GM10266 (cell line): Measurements from ENCODE around the gene PLEKHM1.

Source experiments
- DNase-seq: peaks from one replicate; pipeline ENCODE4 v3.0.0; 2012; ENCODE audit errors: extremely low spot score
- CTCF ChIP-seq: IDR thresholded peaks from 2 replicates; pipeline ENCODE4 v1.5.1; 2012; ENCODE audit warnings: mild to moderate bottlenecking, low read depth; ENCODE audit not compliant: control insufficient read depth, insufficient read depth; ENCODE audit errors: missing control alignments

The PLEKHM1 gene

GRCh38 chr17:45396496-45397205, 93.9 kb downstream of the PLEKHM1 start:
- no peak for TF ChIP-seq CTCF
- no peak for DNase-seq

DNA sequence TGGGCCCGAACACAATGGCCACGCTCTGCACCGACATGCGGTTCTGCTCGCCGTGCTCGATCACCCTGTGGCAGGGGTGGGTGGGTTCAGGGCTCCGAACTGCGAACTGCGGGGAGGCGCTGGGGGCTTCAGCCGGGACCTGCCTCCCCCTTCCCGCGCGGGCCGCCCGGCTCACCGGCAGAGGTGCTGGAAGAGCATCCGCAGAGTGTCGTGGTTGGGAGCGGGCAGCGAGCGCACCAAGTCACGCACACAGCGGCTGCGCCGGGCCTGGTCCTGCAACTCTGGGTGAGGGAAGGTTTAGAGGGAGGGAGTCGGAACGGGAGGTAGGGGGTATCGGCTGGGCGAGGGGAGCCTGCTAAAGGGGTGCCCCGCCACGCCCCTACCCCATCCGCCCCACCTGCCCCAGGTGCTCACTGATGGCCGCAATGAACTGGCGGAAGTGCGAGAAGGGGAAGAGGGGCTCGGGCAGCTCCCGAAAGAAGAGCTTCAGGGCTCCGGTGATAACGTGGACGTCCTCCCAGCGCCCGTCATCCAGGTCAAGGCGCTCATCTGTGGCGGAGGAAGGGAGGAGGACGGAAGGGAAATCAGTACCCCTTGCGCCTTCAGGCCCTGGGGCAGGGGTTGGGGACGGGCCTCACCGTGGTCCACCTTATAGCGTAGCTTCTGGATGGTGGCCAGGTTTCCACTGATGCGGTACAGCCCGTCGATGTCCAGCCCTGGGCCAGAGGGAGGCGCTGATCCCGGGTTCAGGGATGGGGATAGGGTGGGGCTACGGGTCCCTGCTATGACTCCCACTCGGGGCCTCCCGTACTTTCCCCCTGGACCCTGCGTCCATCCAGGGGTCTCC, 94.7 kb downstream of the PLEKHM1 start:
- no peak for DNase-seq
- no peak for TF ChIP-seq CTCF

DNA sequence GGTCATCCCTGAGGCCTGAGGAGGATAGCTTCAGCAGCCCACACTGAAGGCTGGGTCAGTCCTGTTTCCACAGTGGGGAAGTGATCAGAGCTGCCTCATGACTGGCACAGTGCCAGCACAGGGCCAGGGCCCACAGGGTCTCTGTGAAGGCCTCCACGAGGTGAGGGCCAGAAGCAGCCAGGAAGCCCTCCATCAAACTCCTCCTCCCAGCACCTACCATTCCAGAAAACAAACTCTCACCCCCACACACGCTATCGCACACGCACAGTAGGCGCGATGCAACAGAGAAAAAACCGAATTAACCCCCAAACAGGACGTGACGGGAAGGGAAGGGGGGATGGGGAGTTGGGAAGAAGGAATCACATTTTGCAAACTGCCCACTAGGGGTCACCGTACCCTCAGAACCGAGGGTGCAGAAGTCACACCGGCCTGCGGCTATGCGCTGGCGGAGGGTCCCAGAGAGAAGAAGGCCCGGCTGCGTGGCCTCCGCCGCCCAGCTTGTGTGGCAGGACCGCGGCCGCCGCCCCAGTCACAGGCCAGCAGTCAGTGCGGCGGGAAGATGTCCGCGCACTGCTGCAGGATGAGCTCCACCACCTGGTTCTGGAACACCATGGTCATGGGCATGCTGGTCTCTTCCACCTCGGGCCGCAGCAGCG, 95.5 kb downstream of the PLEKHM1 start:
- DNase-seq, result peak; percentile 86
- peak; percentile 48 for TF ChIP-seq CTCF

DNA sequence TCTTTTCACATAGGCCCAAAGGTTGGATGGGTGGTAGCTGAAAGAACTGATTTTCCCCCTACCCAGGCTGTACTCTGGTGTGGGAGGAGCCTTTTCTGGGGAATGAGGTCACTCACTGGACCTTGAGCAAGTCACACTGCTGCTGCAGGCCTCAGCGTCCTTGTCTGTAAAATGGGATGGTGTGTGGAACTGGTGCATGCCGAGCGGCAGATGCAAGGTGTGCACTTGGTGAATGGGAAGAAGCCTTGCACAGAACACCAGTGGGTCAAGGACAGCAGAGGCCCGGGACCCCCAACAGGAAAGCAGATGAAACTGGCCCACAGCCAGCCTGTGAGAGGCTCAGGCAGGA, 96.0 kb downstream of the PLEKHM1 start:
- no peak for DNase-seq
- TF ChIP-seq CTCF, result no peak

DNA sequence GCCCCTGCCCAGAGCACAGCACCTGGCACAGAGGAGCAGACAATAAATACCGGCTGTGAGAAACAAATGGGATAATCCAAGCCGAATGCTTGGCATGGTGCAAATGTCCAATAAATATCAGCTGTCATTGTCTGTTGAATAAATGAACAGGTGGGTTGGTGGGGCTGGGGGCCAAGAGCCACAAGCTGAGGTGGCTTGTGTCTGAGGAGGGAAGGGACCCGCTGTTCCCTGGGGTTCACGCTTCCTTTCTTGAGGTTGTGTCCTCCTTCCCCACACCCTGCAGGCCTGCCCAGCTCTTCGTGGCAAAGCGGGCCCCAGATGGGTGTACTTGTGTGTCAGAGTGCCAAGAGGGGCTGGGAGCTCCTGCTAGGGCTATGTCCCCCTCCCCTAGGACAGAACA, 96.4 kb downstream of the PLEKHM1 start:
- no peak for TF ChIP-seq CTCF
- no peak for DNase-seq

DNA sequence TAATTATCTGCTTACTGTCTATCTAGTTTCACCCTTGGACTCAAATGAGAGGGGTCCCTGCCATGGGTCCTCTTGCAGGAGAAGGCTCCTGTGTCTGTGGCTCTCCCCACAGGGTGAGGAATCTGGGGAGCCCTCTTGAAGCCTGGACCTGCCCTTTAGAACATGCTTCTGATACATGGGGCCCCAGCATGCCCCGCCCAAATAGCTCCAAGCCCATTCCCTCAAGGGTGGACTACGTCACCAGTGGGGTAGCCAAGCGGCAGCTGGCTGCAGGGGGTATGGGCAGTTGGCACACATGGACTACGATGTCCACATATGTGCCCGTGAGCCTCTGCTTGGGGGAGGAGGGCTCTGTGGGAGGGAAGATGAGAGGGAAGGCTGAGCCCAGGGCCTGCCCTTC, 97.1 kb downstream of the PLEKHM1 start:
- no peak for TF ChIP-seq CTCF
- DNase-seq, result no peak
